GM21423 (cell line): ENCODE results near the gene IP6K3.

Experiments
- ATAC-seq: cut with Tn5 transposase; IDR thresholded peaks from one replicate; pipeline ENCODE4 v1.9.1; 2021; ENCODE audit warnings: mild to moderate bottlenecking, moderate library complexity; ENCODE audit not compliant: unreplicated experiment

IP6K3 gene

DNA sequence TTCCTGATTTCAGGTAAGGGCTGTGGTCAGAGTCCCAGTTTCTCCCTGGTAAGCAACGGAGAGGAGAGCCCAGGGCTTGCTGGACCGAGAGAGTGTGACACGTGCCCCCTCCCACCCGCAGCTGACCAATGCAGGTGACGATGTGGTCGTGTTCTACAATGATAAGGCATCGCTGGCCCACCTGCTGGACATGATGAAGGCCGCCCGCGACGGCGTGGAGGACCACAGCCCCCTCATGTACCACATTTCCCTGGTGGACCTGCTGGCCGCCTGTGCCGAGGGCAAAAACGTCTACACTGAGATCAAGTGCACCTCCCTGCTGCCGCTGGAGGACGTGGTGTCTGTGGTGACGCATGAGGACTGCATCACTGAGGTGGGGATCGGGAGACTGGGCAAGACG is 66.9 kb downstream of the IP6K3 start:
- no peak for ATAC-seq

GRCh38 chr6:33678932-33679490 is 67.7 kb downstream of the IP6K3 start:
- no peak for ATAC-seq

- no peak for ATAC-seq
Observed at GRCh38 chr6:33678233-33678931, 68.3 kb downstream of the IP6K3 start.

DNA sequence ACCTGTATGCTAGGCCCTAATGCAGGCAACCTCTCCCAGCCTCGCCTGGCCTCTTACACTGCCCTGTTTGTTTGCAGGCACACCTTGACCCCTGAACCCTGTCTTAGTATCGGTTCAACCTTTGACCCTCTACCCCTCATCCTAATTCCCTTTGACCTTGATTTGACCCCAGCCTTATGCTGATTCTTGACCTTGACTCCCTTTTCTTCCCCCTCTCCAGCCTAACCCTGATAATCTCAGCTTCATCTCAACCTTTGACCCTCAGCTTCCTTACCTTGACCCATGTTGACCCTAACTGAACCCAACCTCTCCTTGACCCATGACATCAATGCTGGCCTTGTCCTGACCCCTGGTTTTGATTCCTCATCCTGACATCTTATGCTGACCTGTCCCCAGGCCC is 69.0 kb downstream of the IP6K3 start:
- ATAC-seq = no peak

- no peak for ATAC-seq
Observed at GRCh38 chr6:33677143-33677660, 69.5 kb downstream of the IP6K3 start.

GRCh38 chr6:33676416-33677142 is 70.1 kb downstream of the IP6K3 start:
- ATAC-seq = no peak

DNA sequence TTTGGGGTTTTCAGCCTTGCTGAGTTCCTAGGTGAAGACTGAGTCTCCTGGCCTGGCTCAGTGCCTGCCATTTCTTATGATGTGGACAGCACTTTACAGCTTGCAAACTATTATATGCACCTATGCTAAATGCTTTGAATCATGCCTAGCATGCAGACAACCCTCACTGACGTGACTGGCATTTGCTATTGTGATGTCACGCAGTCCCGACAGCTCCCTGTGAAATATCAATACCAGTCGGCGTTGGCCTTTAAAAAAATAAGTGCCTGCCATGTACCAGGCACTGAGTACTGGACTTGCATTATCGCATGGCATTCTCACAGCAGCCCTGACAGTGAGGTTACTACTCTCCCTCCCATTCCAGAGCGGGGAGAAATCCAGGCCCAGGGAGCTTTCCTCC is 70.7 kb downstream of the IP6K3 start:
- no peak for ATAC-seq

GRCh38 chr6:33673851-33674250 is 72.9 kb downstream of the IP6K3 start:
- no peak for ATAC-seq

DNA sequence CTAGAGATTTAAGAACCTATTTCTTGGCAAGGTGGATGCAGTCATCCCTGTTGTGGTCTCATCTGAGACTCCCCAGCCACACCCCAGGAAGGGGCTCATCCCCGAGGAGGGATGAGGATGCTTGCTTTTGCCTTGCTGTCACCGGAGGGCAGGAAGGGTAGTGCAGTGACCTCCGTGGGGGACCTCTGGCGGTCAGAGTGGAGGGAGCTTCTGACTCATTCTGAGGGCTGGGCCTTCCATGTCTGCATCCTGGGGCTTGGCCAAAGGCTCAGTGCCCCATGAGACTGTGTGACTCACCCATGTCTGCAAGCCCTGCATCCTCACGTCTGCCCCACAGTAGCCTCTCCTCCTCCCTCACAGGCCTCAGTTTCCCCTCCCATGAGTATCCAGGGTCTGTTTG is 73.9 kb downstream of the IP6K3 start:
- ATAC-seq = no peak

DNA sequence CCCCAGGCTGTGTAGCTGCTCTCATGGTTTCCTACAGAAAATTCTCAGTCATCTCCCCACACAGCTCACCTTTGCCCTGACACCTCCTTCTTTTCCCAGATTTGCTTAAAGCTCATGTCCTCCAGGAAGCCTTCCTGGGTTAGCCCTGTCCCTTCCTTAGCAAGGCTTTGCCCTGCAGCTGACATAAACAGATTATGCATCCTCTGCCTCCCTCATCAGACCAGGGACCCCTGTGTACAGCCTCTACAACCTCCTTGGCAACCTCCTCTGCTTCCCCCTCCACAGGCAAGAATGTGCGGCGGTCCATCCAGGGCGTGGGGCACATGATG is 75.0 kb downstream of the IP6K3 start:
- no peak for ATAC-seq
